ENCODE results near the gene FADD. TPM values are rescaled to one million over a fixed set of nuclear protein-coding genes. Genes with fewer than 3 reads are reported as not detected.
A peak's percentile ranks its signal among the peaks of the same experiment; 100 is the strongest.

FADD gene
- total RNA-seq, 6 donors from 2014 or later, result 13.6 to 30.1 (median 23.0) TPM

DNA sequence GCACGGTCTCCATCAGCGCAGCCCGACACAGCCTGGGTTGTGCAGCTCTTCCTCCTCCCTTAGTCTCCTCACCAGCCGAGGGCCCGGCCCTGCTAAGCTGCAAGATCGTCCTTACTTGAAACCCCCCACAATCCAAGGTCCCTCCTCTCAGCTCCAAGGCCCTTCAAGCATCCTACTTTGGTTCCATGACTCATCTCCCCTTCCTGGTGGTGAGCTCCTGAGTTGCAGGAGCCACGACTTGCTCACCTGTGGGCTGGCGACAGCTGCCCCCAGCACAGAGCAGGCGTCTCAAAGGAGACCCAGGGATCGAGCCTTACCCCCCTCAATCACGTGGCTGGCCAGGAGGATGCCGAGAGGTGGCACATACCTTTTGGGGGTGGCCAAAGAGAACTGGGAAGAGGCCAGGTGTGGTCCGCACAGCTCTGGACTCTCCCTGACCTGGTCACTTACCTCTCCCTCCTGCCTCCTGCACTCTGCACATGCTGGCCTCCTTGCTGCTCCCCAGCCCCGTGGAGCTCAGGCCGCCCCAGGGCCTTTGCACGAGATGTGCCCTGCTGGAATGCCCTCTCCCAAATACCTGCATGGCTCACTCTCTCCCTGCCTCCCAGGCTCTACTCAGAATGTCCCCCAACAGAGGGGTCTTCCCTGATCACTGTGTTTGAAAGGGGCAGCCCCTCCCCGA lies 35.2 kb upstream of the FADD start:
- no peaks in the 10 kb centered on the region for H3K36me3 ChIP-seq
- no peaks in the 10 kb centered on the region for H3K27me3 ChIP-seq
- no peak overlapping the region for H3K4me3 ChIP-seq
- TF ChIP-seq EP300 (IDR thresholded peaks at IDR 0.05) (no peak), POLR2AphosphoS5 (IDR thresholded peaks at IDR 0.05) (no peak)
- no peaks in the 10 kb centered on the region for H3K9me3 ChIP-seq
- ATAC-seq (ENCODE audit: low FRiP score in 2 of 2) (no peak), DNase-seq (no peak)
- WGBS, 2 donors, result 87 to 97% methylated on average over 14 to 17 of the region's 17 CpGs
- no peaks in the 10 kb centered on the region for H3K4me1 ChIP-seq
- H3K27ac ChIP-seq, result no peak overlapping the region

DNA sequence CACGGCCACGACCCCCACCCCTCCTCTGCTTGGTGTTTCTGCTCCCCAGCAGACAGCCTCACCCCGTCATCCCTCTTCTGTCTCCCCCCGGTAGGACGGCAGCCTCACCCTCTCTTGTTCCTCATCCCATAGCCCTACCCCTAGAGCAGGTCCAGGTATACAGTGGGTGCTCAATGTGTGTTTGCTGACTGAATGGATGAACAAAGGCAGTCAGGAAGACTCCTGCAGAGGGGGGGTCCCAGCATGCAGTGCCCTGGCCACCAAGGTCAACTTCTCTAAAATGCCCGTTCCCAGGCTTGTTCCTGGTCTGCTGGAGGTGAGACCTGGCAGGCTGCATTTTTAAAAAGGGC lies 34.7 kb upstream of the FADD start:
- DNase-seq (no peak), ATAC-seq (ENCODE audit: low FRiP score in 2 of 2) (no peak)
- Histone ChIP-seq H3K4me3 (no peak overlapping the region), H3K9me3 (no peaks in the 10 kb centered on the region), H3K4me1 (no peaks in the 10 kb centered on the region), H3K27ac (no peak overlapping the region), H3K27me3 (no peaks in the 10 kb centered on the region), H3K36me3 (no peaks in the 10 kb centered on the region)
- no peak for TF ChIP-seq EP300 (IDR thresholded peaks at IDR 0.05)
- WGBS, 2 donors, result 83 to 91% methylated on average over 6 of the region's 6 CpGs

DNA sequence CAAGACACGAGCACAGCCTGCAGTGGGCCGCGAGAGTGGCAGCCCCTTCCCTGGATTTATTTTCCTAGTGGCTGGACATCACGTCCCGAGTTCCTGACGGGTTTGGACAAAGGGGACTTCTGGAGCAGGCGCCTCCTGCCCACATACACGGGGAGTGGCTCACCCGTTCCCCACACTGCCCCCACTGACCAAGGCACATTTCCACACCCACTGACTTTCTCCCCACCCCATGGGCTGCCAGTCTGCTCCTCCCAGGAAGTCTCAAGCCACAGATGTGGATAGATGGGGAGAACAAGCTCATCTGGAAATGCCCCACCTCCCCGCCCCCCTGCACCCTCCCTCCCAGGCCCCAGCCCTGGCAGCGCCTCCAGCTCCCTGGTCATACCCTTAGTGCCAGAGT lies 34.0 kb upstream of the FADD start:
- TF ChIP-seq CTCF (IDR thresholded peaks at IDR 0.05) (no peak), EP300 (IDR thresholded peaks at IDR 0.05) (no peak), POLR2AphosphoS5 (IDR thresholded peaks at IDR 0.05) (no peak), POLR2A (IDR thresholded peaks at IDR 0.05) (no peak)
- Histone ChIP-seq H3K4me1 (no peaks in the 10 kb centered on the region), H3K36me3 (no peaks in the 10 kb centered on the region), H3K27ac (no peak overlapping the region), H3K9me3 (no peaks in the 10 kb centered on the region), H3K4me3 (no peak overlapping the region), H3K27me3 (no peaks in the 10 kb centered on the region)
- DNase-seq, result no peak
- WGBS, 2 donors, result 50 to 63% methylated on average over 2 to 10 of the region's 11 CpGs
- no peak for ATAC-seq (ENCODE audit: low FRiP score in 2 of 2)

- Histone ChIP-seq H3K27ac (no peak overlapping the region), H3K4me3 (no peak overlapping the region), H3K9me3 (no peaks in the 10 kb centered on the region), H3K36me3 (no peaks in the 10 kb centered on the region), H3K4me1 (no peaks in the 10 kb centered on the region), H3K27me3 (no peaks in the 10 kb centered on the region)
- 74 to 76% methylated on average over 8 of the region's 8 CpGs for WGBS, 2 donors
- ATAC-seq (ENCODE audit: low FRiP score in 2 of 2) (peak in 1 of 2 donors; percentile 4), DNase-seq (no peak)
- TF ChIP-seq CTCF (IDR thresholded peaks at IDR 0.05), result no peak
- no peak for TF ChIP-seq POLR2AphosphoS5 (IDR thresholded peaks at IDR 0.05)
- no peak for TF ChIP-seq POLR2A (IDR thresholded peaks at IDR 0.05)
Observed at GRCh38 chr11:70169632-70170031, 33.5 kb upstream of the FADD start.

DNA sequence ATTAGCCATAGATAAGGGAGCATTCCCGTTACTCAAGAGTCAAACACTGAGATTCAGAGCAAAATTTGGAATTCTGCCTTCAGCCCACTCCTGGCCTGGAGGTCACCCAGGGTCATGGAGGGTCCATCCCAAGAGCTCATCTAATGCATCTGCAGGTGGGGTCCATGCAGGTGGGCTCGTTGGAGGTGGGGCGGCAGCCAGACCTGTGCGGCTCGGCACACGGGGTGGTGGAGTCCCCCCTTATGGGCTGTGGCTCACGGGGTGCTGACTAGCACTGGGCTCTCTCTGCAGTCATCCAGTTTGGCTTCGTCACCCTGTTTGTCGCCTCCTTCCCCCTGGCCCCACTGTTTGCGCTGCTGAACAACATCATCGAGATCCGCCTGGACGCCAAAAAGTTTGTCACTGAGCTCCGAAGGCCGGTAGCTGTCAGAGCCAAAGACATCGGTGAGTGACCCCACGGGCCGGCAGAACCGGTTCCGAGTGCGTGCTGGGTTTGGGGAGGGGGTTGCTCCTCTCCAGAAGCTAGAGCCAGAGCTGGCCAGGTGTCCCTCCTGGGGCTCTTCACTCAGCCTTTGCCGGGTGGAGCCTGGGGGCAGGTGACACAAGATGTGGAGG lies 32.4 kb upstream of the FADD start:
- 85 to 92% methylated on average over 19 to 21 of the region's 22 CpGs for WGBS, 2 donors
- no peak for DNase-seq
- no peak for ATAC-seq (ENCODE audit: low FRiP score in 2 of 2)
- H3K27me3 ChIP-seq, result no peaks in the 10 kb centered on the region
- H3K4me1 ChIP-seq, result no peaks in the 10 kb centered on the region
- H3K27ac ChIP-seq, result no peak overlapping the region
- no peaks in the 10 kb centered on the region for H3K36me3 ChIP-seq
- TF ChIP-seq POLR2A (IDR thresholded peaks at IDR 0.05) (no peak), POLR2AphosphoS5 (IDR thresholded peaks at IDR 0.05) (no peak), CTCF (IDR thresholded peaks at IDR 0.05) (no peak), EP300 (IDR thresholded peaks at IDR 0.05) (no peak)
- no peak overlapping the region for H3K4me3 ChIP-seq
- no peaks in the 10 kb centered on the region for H3K9me3 ChIP-seq

- WGBS, 2 donors, result 71 to 76% methylated on average over 4 of the region's 4 CpGs
- no peaks in the 10 kb centered on the region for H3K4me1 ChIP-seq
- TF ChIP-seq POLR2A (IDR thresholded peaks at IDR 0.05) (no peak), EP300 (IDR thresholded peaks at IDR 0.05) (no peak), POLR2AphosphoS5 (IDR thresholded peaks at IDR 0.05) (no peak), CTCF (IDR thresholded peaks at IDR 0.05) (no peak)
- no peaks in the 10 kb centered on the region for H3K9me3 ChIP-seq
- ATAC-seq (ENCODE audit: low FRiP score in 2 of 2), result no peak
- no peak for DNase-seq
- H3K27ac ChIP-seq, result no peak overlapping the region
- no peaks in the 10 kb centered on the region for H3K27me3 ChIP-seq
- H3K36me3 ChIP-seq, result no peaks in the 10 kb centered on the region
- H3K4me3 ChIP-seq, result no peak overlapping the region
Observed at GRCh38 chr11:70173018-70173417, 30.1 kb upstream of the FADD start.
